ENCODE results near the gene IKZF4.

DNA sequence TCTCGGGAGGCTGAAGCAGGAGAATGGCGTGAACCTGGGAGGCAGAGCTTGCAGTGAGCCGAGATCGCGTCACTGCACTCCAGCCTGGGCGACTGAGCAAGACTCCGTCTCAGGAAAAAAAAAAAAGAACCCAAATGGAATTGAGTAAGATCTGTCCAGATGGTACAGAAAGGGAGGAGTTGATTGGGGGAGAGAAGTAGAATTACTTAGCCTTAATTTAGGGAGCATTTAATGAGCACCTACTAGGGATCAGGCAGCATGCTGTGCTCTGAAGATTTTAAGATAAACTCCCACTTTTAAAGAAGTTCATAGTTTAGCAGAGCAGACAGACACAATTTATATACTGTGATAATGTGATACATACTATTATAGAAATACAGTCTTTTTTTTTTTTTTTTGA is 42.5 kb upstream of the IKZF4 start:
- TF ChIP-seq, protein P1, sequence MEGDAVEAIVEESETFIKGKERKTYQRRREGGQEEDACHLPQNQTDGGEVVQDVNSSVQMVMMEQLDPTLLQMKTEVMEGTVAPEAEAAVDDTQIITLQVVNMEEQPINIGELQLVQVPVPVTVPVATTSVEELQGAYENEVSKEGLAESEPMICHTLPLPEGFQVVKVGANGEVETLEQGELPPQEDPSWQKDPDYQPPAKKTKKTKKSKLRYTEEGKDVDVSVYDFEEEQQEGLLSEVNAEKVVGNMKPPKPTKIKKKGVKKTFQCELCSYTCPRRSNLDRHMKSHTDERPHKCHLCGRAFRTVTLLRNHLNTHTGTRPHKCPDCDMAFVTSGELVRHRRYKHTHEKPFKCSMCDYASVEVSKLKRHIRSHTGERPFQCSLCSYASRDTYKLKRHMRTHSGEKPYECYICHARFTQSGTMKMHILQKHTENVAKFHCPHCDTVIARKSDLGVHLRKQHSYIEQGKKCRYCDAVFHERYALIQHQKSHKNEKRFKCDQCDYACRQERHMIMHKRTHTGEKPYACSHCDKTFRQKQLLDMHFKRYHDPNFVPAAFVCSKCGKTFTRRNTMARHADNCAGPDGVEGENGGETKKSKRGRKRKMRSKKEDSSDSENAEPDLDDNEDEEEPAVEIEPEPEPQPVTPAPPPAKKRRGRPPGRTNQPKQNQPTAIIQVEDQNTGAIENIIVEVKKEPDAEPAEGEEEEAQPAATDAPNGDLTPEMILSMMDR (conservative IDR thresholded peaks at IDR 0.05; ENCODE audit: low read depth in 2 of 2) = no peak
- TF ChIP-seq ZNF114 (CRISPR knock-in tag; IDR thresholded peaks at IDR 0.05) (no peak), POLR2AphosphoS5 (IDR thresholded peaks at IDR 0.05; ENCODE audit: low read depth) (no peak), EZH2phosphoT487 (IDR thresholded peaks at IDR 0.05; ENCODE audit: unreplicated experiment) (no peak), JUNB (IDR thresholded peaks at IDR 0.05; ENCODE audit: unreplicated experiment) (no peak), EZH2 (IDR thresholded peaks at IDR 0.05; ENCODE audit: low read depth, unreplicated experiment) (no peak), ZNF331 (CRISPR knock-in tag; IDR thresholded peaks at IDR 0.05; ENCODE audit: low read depth) (no peak), CREB1 (CRISPR knock-in tag; IDR thresholded peaks at IDR 0.05; ENCODE audit: low read depth) (no peak)
- TF ChIP-seq, protein P2, sequence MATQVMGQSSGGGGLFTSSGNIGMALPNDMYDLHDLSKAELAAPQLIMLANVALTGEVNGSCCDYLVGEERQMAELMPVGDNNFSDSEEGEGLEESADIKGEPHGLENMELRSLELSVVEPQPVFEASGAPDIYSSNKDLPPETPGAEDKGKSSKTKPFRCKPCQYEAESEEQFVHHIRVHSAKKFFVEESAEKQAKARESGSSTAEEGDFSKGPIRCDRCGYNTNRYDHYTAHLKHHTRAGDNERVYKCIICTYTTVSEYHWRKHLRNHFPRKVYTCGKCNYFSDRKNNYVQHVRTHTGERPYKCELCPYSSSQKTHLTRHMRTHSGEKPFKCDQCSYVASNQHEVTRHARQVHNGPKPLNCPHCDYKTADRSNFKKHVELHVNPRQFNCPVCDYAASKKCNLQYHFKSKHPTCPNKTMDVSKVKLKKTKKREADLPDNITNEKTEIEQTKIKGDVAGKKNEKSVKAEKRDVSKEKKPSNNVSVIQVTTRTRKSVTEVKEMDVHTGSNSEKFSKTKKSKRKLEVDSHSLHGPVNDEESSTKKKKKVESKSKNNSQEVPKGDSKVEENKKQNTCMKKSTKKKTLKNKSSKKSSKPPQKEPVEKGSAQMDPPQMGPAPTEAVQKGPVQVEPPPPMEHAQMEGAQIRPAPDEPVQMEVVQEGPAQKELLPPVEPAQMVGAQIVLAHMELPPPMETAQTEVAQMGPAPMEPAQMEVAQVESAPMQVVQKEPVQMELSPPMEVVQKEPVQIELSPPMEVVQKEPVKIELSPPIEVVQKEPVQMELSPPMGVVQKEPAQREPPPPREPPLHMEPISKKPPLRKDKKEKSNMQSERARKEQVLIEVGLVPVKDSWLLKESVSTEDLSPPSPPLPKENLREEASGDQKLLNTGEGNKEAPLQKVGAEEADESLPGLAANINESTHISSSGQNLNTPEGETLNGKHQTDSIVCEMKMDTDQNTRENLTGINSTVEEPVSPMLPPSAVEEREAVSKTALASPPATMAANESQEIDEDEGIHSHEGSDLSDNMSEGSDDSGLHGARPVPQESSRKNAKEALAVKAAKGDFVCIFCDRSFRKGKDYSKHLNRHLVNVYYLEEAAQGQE (IDR thresholded peaks at IDR 0.05; ENCODE audit: unreplicated experiment) = no peak
- TF ChIP-seq, protein P3, sequence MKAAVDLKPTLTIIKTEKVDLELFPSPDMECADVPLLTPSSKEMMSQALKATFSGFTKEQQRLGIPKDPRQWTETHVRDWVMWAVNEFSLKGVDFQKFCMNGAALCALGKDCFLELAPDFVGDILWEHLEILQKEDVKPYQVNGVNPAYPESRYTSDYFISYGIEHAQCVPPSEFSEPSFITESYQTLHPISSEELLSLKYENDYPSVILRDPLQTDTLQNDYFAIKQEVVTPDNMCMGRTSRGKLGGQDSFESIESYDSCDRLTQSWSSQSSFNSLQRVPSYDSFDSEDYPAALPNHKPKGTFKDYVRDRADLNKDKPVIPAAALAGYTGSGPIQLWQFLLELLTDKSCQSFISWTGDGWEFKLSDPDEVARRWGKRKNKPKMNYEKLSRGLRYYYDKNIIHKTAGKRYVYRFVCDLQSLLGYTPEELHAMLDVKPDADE (IDR thresholded peaks at IDR 0.05) = no peak
